Activated naive CD4-positive, alpha-beta T cell treated with anti-CD3 and anti-CD28 coated beads, Interleukin-2, amount 50 U/mL, for 72 hours (primary cell): ENCODE data around the gene PAIP2. TPM values are rescaled to one million over a fixed set of nuclear protein-coding genes. Genes with fewer than 3 reads are reported as not detected.

Source experiments
- ATAC-seq, 2 donors: fragments of 150-1000 bp; cut with Tn5 transposase; 2 replicates each; pipeline ENCODE4 v1.10.0; 2021; ENCODE audit warnings: mild to moderate bottlenecking in 2 of 2, moderate library complexity in 2 of 2
- DNase-seq, 2 donors: peaks; one replicate each; pipeline ENCODE4 v3.0.0; 2021 to 2022; ENCODE audit warnings: low spot score in 2 of 2
- H3K27ac Mint-ChIP-seq, 2 donors: one replicate each; pipeline ENCODE4 v1.8.0; 2022; ENCODE audit warnings: mild to moderate bottlenecking in 2 of 2, mixed read lengths in 2 of 2
- H3K36me3 Mint-ChIP-seq, 2 donors: one replicate each; pipeline ENCODE4 v1.8.0; 2022; ENCODE audit warnings: mixed read lengths in 2 of 2
- H3K9me3 Mint-ChIP-seq, 2 donors: one replicate each; pipeline ENCODE4 v1.8.0; 2022; ENCODE audit warnings: mixed read lengths in 2 of 2
- total RNA-seq, 2 donors: library from RNA; stranded (reverse); gene quantifications; one replicate each; pipeline ENCODE4 v1.2.3, GENCODE V29; 2022

PAIP2 gene
- total RNA-seq, 2 donors from 2014 or later: 85.7 to 111 TPM

GRCh38 chr5:139392678-139393496, 51.2 kb downstream of the PAIP2 start:
- Mint-ChIP-seq H3K9me3 (no peaks in the 10 kb centered on the region), H3K27ac (peak overlapping the region; percentile 77 to 92), H3K36me3 (peaks cover 17 to 30% of the 10 kb centered on the region in 2 donors)
- DNase-seq (peak; percentile 88 to 90), ATAC-seq (peak; percentile 61 to 84)

GRCh38 chr5:139393497-139394122, 52.0 kb downstream of the PAIP2 start:
- peaks cover 17 to 30% of the 10 kb centered on the region in 2 donors for H3K36me3 Mint-ChIP-seq
- DNase-seq: no peak
- no peaks in the 10 kb centered on the region for H3K9me3 Mint-ChIP-seq
- peak overlapping the region; percentile 60 to 92 for H3K27ac Mint-ChIP-seq
- no peak for ATAC-seq

- Mint-ChIP-seq H3K9me3 (no peaks in the 10 kb centered on the region), H3K36me3 (peaks cover 19 to 30% of the 10 kb centered on the region in 2 donors), H3K27ac (peak overlapping the region in 1 of 2 donors; percentile 92)
- DNase-seq (peak; percentile 71 to 75), ATAC-seq (no peak)
Observed at GRCh38 chr5:139394123-139394653, 52.5 kb downstream of the PAIP2 start.

- Mint-ChIP-seq H3K9me3 (no peaks in the 10 kb centered on the region), H3K36me3 (peaks cover 22 to 30% of the 10 kb centered on the region in 2 donors), H3K27ac (peak within 1 kb of the TSS in 1 of 2 donors; percentile 92)
- ATAC-seq (no peak), DNase-seq (no peak)
Observed at GRCh38 chr5:139394654-139395566, 53.3 kb downstream of the PAIP2 start, which contains the start of gene PROB1. Gene PROB1 (minus strand): TSS chr5:139395104. CDS start chr5:139395081, 23 bp downstream.

DNA sequence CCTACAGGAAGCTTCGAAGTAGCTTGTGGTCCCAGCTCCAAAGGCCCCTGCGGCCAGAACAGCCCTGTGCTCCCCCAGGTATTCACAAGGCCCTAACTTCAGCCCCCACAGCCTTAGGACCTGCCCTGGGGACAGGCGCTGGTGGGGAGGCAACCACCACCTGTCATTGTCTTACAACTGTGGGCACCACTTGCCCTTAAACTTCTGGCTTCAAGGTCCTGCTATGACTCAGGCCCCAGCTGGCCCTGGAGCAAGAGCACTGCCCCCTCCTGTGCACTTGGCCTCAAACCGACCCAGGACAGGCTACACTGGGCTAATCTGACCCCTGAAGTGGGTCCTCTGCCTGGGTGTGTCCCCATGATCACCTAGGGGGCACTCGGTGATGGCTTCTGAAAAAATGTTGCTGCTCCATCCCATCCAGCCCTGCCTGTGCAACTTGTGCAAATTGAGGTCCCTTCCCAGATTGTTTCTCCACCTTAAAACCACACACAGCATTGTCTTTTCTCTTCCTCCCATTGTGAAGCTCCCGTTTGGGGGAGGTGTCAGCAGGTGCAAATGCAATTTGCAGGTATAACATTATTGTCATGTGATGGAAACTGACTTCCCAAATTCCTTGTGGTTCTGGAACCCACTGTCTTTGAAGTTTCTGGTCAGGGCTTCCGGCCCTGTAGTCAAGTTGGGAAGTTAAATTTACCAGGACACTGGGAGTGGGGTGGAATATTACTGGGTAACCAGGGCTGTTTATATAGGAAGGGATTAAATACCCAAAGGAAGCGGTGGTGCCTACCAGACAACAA, 54.4 kb downstream of the PAIP2 start:
- Mint-ChIP-seq H3K9me3 (no peaks in the 10 kb centered on the region), H3K36me3 (peaks cover 22 to 30% of the 10 kb centered on the region in 2 donors), H3K27ac (no peak overlapping the region)
- DNase-seq: no peak
- no peak for ATAC-seq

DNA sequence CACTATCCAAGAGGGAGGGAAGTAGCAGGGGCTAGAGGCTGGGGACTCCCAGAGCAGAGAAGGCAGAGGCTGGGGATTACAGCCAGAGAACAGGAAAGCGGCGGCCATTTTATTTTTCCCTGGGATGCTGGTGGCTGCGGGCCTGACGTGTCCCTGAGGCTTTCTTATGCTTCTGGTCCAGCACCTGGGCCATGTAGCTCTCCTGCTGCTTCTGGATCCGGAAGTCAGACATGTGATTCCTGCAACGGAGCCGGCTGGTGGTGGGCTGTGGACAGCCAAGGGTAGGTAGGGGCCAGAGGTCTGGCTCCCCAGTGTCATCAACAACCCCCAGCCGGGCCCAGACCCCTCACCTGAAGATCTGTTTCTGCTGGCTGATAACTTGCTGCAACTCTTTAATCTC, 55.0 kb downstream of the PAIP2 start:
- peaks cover 17 to 27% of the 10 kb centered on the region in 2 donors for H3K36me3 Mint-ChIP-seq
- ATAC-seq (no peak), DNase-seq (no peak)
- no peaks in the 10 kb centered on the region for H3K9me3 Mint-ChIP-seq
- H3K27ac Mint-ChIP-seq: no peak overlapping the region

- ATAC-seq: no peak
- no peaks in the 10 kb centered on the region for H3K9me3 Mint-ChIP-seq
- H3K27ac Mint-ChIP-seq: peak overlapping the region; percentile 48 to 55
- peaks cover 11 to 19% of the 10 kb centered on the region in 2 donors for H3K36me3 Mint-ChIP-seq
- DNase-seq: no peak
Observed at GRCh38 chr5:139397921-139398320, 56.3 kb downstream of the PAIP2 start.

- Mint-ChIP-seq H3K9me3 (no peaks in the 10 kb centered on the region), H3K27ac (no peak overlapping the region), H3K36me3 (peaks cover 5 to 13% of the 10 kb centered on the region in 2 donors)
- no peak for ATAC-seq
- DNase-seq: no peak
Observed at GRCh38 chr5:139399501-139400121, 58.0 kb downstream of the PAIP2 start.

- peaks cover 5 to 9% of the 10 kb centered on the region in 2 donors for H3K36me3 Mint-ChIP-seq
- no peak overlapping the region for H3K27ac Mint-ChIP-seq
- H3K9me3 Mint-ChIP-seq: no peaks in the 10 kb centered on the region
- ATAC-seq: no peak
- no peak for DNase-seq
Observed at GRCh38 chr5:139401546-139401945, 59.9 kb downstream of the PAIP2 start.

GRCh38 chr5:139402561-139403158, 61.0 kb downstream of the PAIP2 start:
- Mint-ChIP-seq H3K9me3 (no peaks in the 10 kb centered on the region), H3K36me3 (peaks cover 0 to 5% of the 10 kb centered on the region in 2 donors), H3K27ac (peak overlapping the region; percentile 24 to 92)
- ATAC-seq (no peak), DNase-seq (peak in 1 of 2 donors; percentile 26)

DNA sequence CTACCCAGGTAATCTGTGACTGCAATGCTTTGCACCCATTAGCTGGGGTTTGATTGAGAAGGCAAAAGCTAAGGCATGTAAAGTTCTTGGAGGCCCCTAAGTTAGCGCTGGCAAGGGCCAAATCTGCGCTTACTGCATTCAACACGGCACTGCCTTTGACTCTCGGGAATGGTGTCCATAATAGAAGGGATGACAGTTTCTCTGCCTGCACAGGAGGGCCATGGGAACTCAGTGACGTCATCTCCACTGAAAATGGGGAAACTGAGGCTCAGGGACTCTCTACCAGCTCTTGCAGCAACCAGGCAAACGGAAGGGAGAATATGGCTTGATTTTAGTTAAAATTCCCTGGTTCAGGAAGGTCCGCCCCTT, 61.7 kb downstream of the PAIP2 start:
- ATAC-seq: peak in 1 of 2 donors; percentile 0
- H3K9me3 Mint-ChIP-seq: no peaks in the 10 kb centered on the region

DNA sequence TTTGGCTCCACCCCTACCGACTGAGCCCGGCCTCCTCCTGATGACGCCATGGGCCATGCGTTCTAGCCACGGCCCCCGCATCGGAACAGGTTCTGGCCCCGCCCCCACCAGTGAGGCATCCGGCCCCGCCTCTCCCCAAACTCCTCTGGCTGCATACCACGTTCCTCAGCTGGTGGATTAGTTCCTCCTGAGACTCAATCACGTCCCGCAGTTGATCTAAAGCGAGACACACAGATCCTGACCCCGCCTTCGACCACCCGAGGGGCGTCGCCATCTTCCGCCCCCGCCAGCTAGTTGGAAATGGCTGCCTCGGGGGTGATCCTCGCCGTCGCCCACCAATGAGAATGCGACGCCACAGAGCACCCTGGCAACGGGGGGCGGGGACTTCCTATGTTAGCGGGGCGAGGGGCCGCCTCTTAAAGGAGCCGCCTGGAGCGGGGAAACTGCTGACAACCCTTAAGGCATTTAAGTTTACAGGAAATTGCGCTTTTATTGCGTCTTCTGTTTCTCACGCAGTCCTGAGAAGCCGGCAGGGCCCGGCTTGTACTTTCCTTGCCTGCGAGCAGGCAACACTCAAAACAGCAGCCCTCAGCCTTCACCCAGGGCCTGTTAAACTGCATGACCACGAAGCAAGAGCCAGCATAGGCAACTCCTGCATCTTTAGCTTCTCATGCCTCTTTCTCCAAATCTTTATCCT, 62.3 kb downstream of the PAIP2 start, which contains the start of gene SPATA24:
TSS of gene SPATA24 (minus strand) at position 303 of the 697 bp plus-strand sequence. CDS start at position 274, 29 bp downstream.
- H3K36me3 Mint-ChIP-seq: peaks cover 0 to 5% of the 10 kb centered on the region in 2 donors

More for the DNA sequence above, 61.7 kb downstream of the PAIP2 start:
- DNase-seq: no peak
- peaks cover 0 to 5% of the 10 kb centered on the region in 2 donors for H3K36me3 Mint-ChIP-seq
- peak overlapping the region; percentile 92 to 98 for H3K27ac Mint-ChIP-seq

DNA sequence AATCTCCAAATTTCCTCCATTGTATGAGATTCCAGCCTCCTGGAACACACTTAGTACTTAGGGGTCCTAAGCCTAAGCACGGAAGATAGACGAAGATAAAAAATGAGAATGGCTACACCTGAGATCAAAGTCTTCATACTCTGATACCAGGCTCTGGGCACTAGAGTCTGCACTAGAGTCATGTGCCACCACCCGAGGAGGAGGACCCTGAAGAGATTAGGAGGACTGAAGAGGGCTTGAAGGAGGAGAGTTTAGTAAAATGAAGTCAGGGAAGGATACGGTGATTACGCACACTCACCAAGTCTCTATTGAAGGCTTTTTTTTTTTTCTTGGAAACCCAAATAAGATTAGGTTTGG, 62.8 kb downstream of the PAIP2 start:
- H3K36me3 Mint-ChIP-seq: peaks cover 0 to under 1% of the 10 kb centered on the region in 2 donors
- no peak for DNase-seq
- peak overlapping the region; percentile 92 to 98 for H3K27ac Mint-ChIP-seq
- ATAC-seq: no peak
- H3K9me3 Mint-ChIP-seq: no peaks in the 10 kb centered on the region

More for the DNA sequence above, 62.3 kb downstream of the PAIP2 start, which contains the start of gene SPATA24:
- Mint-ChIP-seq H3K27ac (peak within 1 kb of the TSS; percentile 92 to 98), H3K9me3 (no peaks in the 10 kb centered on the region)
- DNase-seq: peak; percentile 97
- peak; percentile 94 for ATAC-seq

GRCh38 chr5:139406963-139407362, 65.3 kb downstream of the PAIP2 start:
- ATAC-seq: no peak
- no peak for DNase-seq
- peak overlapping the region in 1 of 2 donors; percentile 6 for H3K27ac Mint-ChIP-seq
- H3K36me3 Mint-ChIP-seq: peaks cover 0 to 7% of the 10 kb centered on the region in 2 donors
- H3K9me3 Mint-ChIP-seq: no peaks in the 10 kb centered on the region
